OCI-LY1 (cell line): Measurements from ENCODE around the gene NOXO1.

Experiments used
- H2AFZ ChIP-seq: fragments of 200-600 bp; sonication (generic), shearing (Covaris generic); 2 replicates; pipeline ENCODE4 v1.6.0; 2014; ENCODE audit warnings: antibody characterized with exemption, mild to moderate bottlenecking, low read length
- H3F3A ChIP-seq: fragments of 200-600 bp; sonication (generic), shearing (Covaris generic); 2 replicates; pipeline ENCODE4 v1.6.0; 2014; ENCODE audit warnings: mild to moderate bottlenecking, antibody characterized with exemption, low read length, moderate library complexity; ENCODE audit not compliant: insufficient read depth
- H3K27ac ChIP-seq: fragments of 200-600 bp; sonication (generic); 2 replicates; pipeline ENCODE4 v1.5.1; 2014; ENCODE audit warnings: low read length, mixed run types, mild to moderate bottlenecking, low read depth; ENCODE audit not compliant: poor library complexity, severe bottlenecking
- H3K27me3 ChIP-seq: fragments of 200-600 bp; sonication (generic); 2 replicates; pipeline ENCODE4 v1.6.0; 2014; ENCODE audit warnings: antibody characterized with exemption, mild to moderate bottlenecking, low read length, moderate library complexity; ENCODE audit not compliant: insufficient read depth
- H3K36me3 ChIP-seq: fragments of 200-600 bp; sonication (generic); 2 replicates; pipeline ENCODE4 v1.6.1; 2014; ENCODE audit warnings: mild to moderate bottlenecking, antibody characterized with exemption, low read length, moderate library complexity, mixed read lengths; ENCODE audit not compliant: insufficient read depth
- H3K4me1 ChIP-seq: fragments of 200-600 bp; sonication (generic); 2 replicates; pipeline ENCODE4 v1.5.1; 2014; ENCODE audit warnings: mild to moderate bottlenecking, low read length, moderate library complexity; ENCODE audit not compliant: insufficient read depth, severe bottlenecking
- H3K4me2 ChIP-seq: fragments of 200-600 bp; sonication (generic), shearing (Covaris generic); 2 replicates; pipeline ENCODE4 v1.6.1; 2014; ENCODE audit warnings: low read length
- H3K4me3 ChIP-seq: fragments of 200-600 bp; sonication (generic); 2 replicates; pipeline ENCODE4 v1.5.1; 2014; ENCODE audit warnings: low read length, low read depth, mild to moderate bottlenecking, mixed read lengths; ENCODE audit not compliant: poor library complexity, severe bottlenecking
- H3K79me2 ChIP-seq: fragments of 200-600 bp; shearing (Covaris generic); 2 replicates; pipeline ENCODE4 v1.6.1; 2016; ENCODE audit warnings: mixed run types, low read length, mixed read lengths; ENCODE audit not compliant: insufficient read depth
- H3K9ac ChIP-seq: fragments of 200-600 bp; sonication (generic), shearing (Covaris generic); 2 replicates; pipeline ENCODE4 v1.6.1; 2014; ENCODE audit warnings: mild to moderate bottlenecking, low read length, mixed read lengths
- H3K9me2 ChIP-seq: fragments of 200-600 bp; sonication (generic), shearing (Covaris generic); 2 replicates; pipeline ENCODE4 v1.6.1; 2014; ENCODE audit warnings: low read depth, mild to moderate bottlenecking, low read length, mixed read lengths
- H3K9me3 ChIP-seq: fragments of 200-600 bp; shearing (Covaris generic); 2 replicates; pipeline ENCODE4 v1.6.1; 2014; ENCODE audit warnings: low read length, mixed read lengths
- H4K20me1 ChIP-seq: fragments of 200-600 bp; sonication (generic), shearing (Covaris generic); 2 replicates; pipeline ENCODE4 v1.6.0; 2016; ENCODE audit warnings: mild to moderate bottlenecking, low read length; ENCODE audit not compliant: insufficient read depth
- CTCF ChIP-seq: fragments of 200-600 bp; sonication (generic), shearing (Covaris generic); IDR thresholded peaks from 2 replicates; pipeline ENCODE4 v1.5.1; 2017; ENCODE audit warnings: mild to moderate bottlenecking, antibody characterized with exemption, low read length, moderate library complexity, mixed read lengths
- EZH2 ChIP-seq: fragments of 200-600 bp; sonication (generic), shearing (Covaris generic); IDR thresholded peaks from 2 replicates; pipeline ENCODE4 v1.8.0; 2017; ENCODE audit warnings: borderline replicate concordance, mixed run types, mild to moderate bottlenecking, antibody characterized with exemption, low read length, moderate library complexity, mixed read lengths

Gene NOXO1

GRCh38 chr16:2026461-2027023 is 45.3 kb upstream of the NOXO1 start, which contains the start of gene NHERF2:
Gene NHERF2, plus strand, starts transcription at chr16:2026902. Its CDS starts 104 bp downstream, at chr16:2027006.
- Histone ChIP-seq H3F3A (no peaks in the 10 kb centered on the region), H3K27ac (no peak within 1 kb of the TSS), H3K79me2 (no peaks in the 10 kb centered on the region), H4K20me1 (no peaks in the 10 kb centered on the region), H3K36me3 (no peaks in the 10 kb centered on the region), H3K9me3 (no peaks in the 10 kb centered on the region), H3K4me2 (peak within 1 kb of the TSS; percentile 48; the same call in 1 of the 2 replicates), H3K27me3 (peaks cover 28% of the 10 kb centered on the region), H3K4me3 (peak within 1 kb of the TSS; percentile 47), H3K9ac (no peak within 1 kb of the TSS), H2AFZ (no peak within 1 kb of the TSS), H3K9me2 (no peaks in the 10 kb centered on the region), H3K4me1 (peaks cover 16% of the 10 kb centered on the region)
- TF ChIP-seq CTCF (no peak), EZH2 (no peak)

- H3K9me2 ChIP-seq, result no peaks in the 10 kb centered on the region
- H3K4me1 ChIP-seq, result peaks cover 16% of the 10 kb centered on the region
- no peaks in the 10 kb centered on the region for H3F3A ChIP-seq
- no peak overlapping the region for H3K27ac ChIP-seq
- H3K36me3 ChIP-seq, result no peaks in the 10 kb centered on the region
- peaks cover 23% of the 10 kb centered on the region for H3K27me3 ChIP-seq
- no peak overlapping the region for H2AFZ ChIP-seq
- H4K20me1 ChIP-seq, result no peaks in the 10 kb centered on the region
- H3K9ac ChIP-seq, result no peak overlapping the region
- TF ChIP-seq CTCF (no peak), EZH2 (no peak)
- no peaks in the 10 kb centered on the region for H3K9me3 ChIP-seq
- no peak overlapping the region for H3K4me3 ChIP-seq
- H3K4me2 ChIP-seq, result no peak overlapping the region
- no peaks in the 10 kb centered on the region for H3K79me2 ChIP-seq
Observed at GRCh38 chr16:2025878-2026460, 44.7 kb upstream of the NOXO1 start.

- Histone ChIP-seq H3K4me1 (peaks cover 16% of the 10 kb centered on the region), H3K9me2 (no peaks in the 10 kb centered on the region), H3K27me3 (peaks cover 20% of the 10 kb centered on the region), H2AFZ (no peak overlapping the region), H3K9ac (no peak overlapping the region), H4K20me1 (no peaks in the 10 kb centered on the region), H3K36me3 (no peaks in the 10 kb centered on the region), H3K9me3 (no peaks in the 10 kb centered on the region), H3K4me2 (no peak overlapping the region), H3K27ac (no peak overlapping the region), H3K4me3 (no peak overlapping the region), H3K79me2 (no peaks in the 10 kb centered on the region), H3F3A (no peaks in the 10 kb centered on the region)
- no peak for TF ChIP-seq CTCF
- no peak for TF ChIP-seq EZH2
Observed at GRCh38 chr16:2025251-2025650, 44.0 kb upstream of the NOXO1 start.
